GM10248 (cell line): Measurements from ENCODE around the gene SLC28A2.
"Not testable (repeated sequence)": the region's sequence is repeated elsewhere in the genome, so short reads cannot be mapped to it uniquely, and the experiment has no call there.

Source experiments
- CTCF ChIA-PET: fragments of 300-600 bp; sonication (Branson Sonifier 250); formaldehyde crosslinking; extraction: SDS; loops from one replicate; lab custom pipeline; 2021; ENCODE audit warnings: antibody characterized with exemption; lab: Yijun Ruan, JAX
- POLR2A ChIA-PET: fragments of 350-650 bp; sonication (Branson Sonifier 250); formaldehyde crosslinking; extraction: SDS; loops from one replicate; lab custom pipeline; 2020; ENCODE audit warnings: antibody characterized with exemption; lab: Yijun Ruan, JAX
- DNase-seq: peaks from one replicate; pipeline ENCODE4 v3.0.0; 2012; ENCODE audit errors: extremely low spot score
- CTCF ChIP-seq: IDR thresholded peaks from 2 replicates; pipeline ENCODE4 v1.5.1; 2012; ENCODE audit warnings: mild to moderate bottlenecking, low read depth; ENCODE audit errors: extremely low read depth, missing control alignments, control extremely low read depth

The SLC28A2 gene

GRCh38 chr15:45304711-45305110 lies 52.7 kb downstream of the SLC28A2 start:
- DNase-seq = no peak
- ChIA-PET CTCF (interaction anchor here (0.7 to 2.6 kb wide), 7 partner anchors 10 to 153 kb away, joined by 3 to 13 read pairs (median 4); no protein-coding TSS in a partner anchor), POLR2A (no interaction called here)
- TF ChIP-seq CTCF = no peak

GRCh38 chr15:45306105-45306504 lies 54.1 kb downstream of the SLC28A2 start:
- POLR2A ChIA-PET = no interaction called here
- no peak for DNase-seq
- CTCF ChIA-PET = interaction anchor here (0.7 to 2.6 kb wide), 2 partner anchors 45 to 94 kb away, joined by 3 to 13 read pairs; no protein-coding TSS in a partner anchor
- no peak for TF ChIP-seq CTCF

DNA sequence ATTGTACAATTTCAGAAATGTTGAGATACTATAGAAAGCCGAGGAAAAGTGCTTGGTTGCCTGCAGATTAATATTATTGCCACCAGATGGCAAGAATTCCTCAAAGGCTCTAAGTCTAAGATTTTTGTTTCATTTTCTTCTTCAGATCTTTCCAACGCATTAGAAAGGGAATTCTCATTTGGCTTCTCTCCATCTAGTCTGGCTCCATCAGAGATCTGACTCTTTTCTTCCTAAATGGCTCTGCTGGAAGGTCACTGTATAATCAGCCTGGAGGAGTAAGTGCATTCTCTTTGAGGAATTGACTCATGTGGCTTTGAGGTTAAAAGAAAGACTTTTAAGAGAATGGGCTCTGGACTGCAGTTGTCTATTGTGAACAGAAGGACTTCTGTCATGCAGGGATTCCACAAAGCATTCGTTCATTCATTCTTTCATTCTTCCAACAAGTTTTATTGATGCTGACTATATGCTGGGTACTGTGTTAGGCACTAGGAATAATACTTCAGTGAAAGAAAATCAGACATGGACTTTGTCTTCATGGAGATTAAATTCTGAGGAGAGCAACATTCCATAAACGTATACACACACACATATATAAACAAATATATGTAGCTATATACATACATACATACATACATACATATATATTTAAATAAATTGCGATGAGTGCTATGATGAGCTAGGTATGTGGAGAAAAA lies 55.3 kb downstream of the SLC28A2 start:
- CTCF ChIA-PET = interaction anchor here (0.8 to 2.4 kb wide), 10 partner anchors 8 to 305 kb away, joined by 3 to 13 read pairs (median 3); no protein-coding TSS in a partner anchor
- POLR2A ChIA-PET = no interaction called here
- DNase-seq = peak; percentile 45
- peak; percentile 33 for TF ChIP-seq CTCF

DNA sequence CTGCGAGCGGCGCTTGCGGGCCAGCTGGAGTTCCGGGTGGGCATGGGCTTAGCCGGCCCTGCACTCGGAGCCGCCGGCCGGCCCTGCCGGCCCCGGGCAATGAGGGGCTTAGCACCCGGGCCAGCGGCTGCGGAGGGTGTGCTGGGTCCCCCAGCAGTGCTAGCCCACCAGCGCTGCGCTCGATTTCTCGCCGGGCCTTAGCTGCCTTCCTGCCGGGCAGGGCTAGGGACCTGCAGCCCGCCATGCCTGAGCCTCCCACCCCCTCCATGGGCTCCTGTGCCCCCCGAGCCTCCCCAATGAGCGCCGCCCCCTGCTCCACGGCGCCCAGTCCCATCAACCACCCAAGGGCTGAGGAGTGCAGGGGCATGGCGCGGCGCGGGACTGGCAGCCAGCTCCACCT lies 62.1 kb downstream of the SLC28A2 start:
- POLR2A ChIA-PET, DNase-seq: not testable (repeated sequence)
- CTCF ChIA-PET = interaction anchor here (0.7 to 1.9 kb wide), 10 partner anchors 10 to 117 kb away, joined by 3 to 17 read pairs (median 3); no protein-coding TSS in a partner anchor

DNA sequence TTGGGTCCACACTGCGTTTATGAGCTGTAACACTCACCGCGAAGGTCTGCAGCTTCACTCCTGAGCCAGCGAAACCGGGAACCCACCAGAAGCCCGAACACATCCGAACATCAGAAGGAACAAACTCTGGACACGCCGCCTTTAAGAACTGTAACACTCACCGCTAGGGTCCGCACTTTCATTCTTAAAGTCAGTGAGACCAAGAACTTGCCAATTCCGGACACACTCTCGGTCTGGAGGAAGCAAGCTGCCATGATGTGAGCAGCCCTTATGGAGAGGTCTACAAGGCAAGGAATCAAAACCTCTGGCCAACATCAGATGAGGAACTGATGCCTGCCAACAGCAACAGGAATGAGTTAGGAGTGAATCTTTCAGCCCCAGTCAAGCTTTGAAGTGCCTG lies 62.9 kb downstream of the SLC28A2 start:
- DNase-seq = no peak
- TF ChIP-seq CTCF = peak; percentile 19
- ChIA-PET CTCF (interaction anchor here (0.7 to 1.9 kb wide), 12 partner anchors 8 to 116 kb away, joined by 3 to 17 read pairs (median 3); no protein-coding TSS in a partner anchor), POLR2A (no interaction called here)

GRCh38 chr15:45319472-45320214 lies 67.6 kb downstream of the SLC28A2 start:
- POLR2A ChIA-PET = no interaction called here
- TF ChIP-seq CTCF = no peak
- no peak for DNase-seq
- CTCF ChIA-PET = interaction anchor here (1.1 to 1.2 kb wide), 2 partner anchors 35 to 39 kb away, joined by 3 read pairs; no protein-coding TSS in a partner anchor
